Adipocyte (in vitro differentiated cells): Measurements from ENCODE around the gene TRIM14.

Source experiments
- DNase-seq: peaks from one replicate; pipeline ENCODE4 v3.0.0-alpha.2; 2015; ENCODE audit warnings: low read depth
- H3K27me3 ChIP-seq: replicated peaks from 2 replicates; pipeline ENCODE4 v1.7.0; 2013; ENCODE audit warnings: mild to moderate bottlenecking, low read length, moderate library complexity; ENCODE audit not compliant: control insufficient read depth, insufficient read depth
- H3K36me3 ChIP-seq: 2 replicates; pipeline ENCODE4 v1.7.0; 2013; ENCODE audit warnings: low read length, mild to moderate bottlenecking, moderate library complexity; ENCODE audit not compliant: control insufficient read depth, insufficient read depth, severe bottlenecking
- H3K4me1 ChIP-seq: 2 replicates; pipeline ENCODE4 v1.7.0; 2013; ENCODE audit warnings: mild to moderate bottlenecking, low read length, moderate library complexity; ENCODE audit not compliant: control insufficient read depth, insufficient read depth
- H3K4me3 ChIP-seq: 2 replicates; pipeline ENCODE4 v1.7.0; 2013; ENCODE audit warnings: mild to moderate bottlenecking, low read length, moderate library complexity
- H3K9ac ChIP-seq: 2 replicates; pipeline ENCODE4 v1.7.0; 2013; ENCODE audit warnings: mild to moderate bottlenecking, low read length, moderate library complexity
- H3K9me3 ChIP-seq: 2 replicates; pipeline ENCODE4 v1.7.0; 2013; ENCODE audit warnings: mild to moderate bottlenecking, low read length, moderate library complexity; ENCODE audit not compliant: control insufficient read depth

Gene TRIM14

GRCh38 chr9:98064623-98065392 is 54.2 kb downstream of the TRIM14 start:
- H3K9me3 ChIP-seq: no peaks in the 10 kb centered on the region
- peaks cover 3% of the 10 kb centered on the region for H3K4me1 ChIP-seq
- no peak overlapping the region for H3K9ac ChIP-seq
- no peak overlapping the region for H3K4me3 ChIP-seq
- peaks cover 38% of the 10 kb centered on the region for H3K36me3 ChIP-seq
- no peak for DNase-seq
- no peaks in the 10 kb centered on the region for H3K27me3 ChIP-seq

- Histone ChIP-seq H3K4me3 (no peak overlapping the region), H3K9ac (no peak overlapping the region), H3K27me3 (no peaks in the 10 kb centered on the region), H3K36me3 (peaks cover 38% of the 10 kb centered on the region), H3K4me1 (peaks cover 5% of the 10 kb centered on the region), H3K9me3 (no peaks in the 10 kb centered on the region)
- DNase-seq: no peak
These were observed 56.9 kb downstream of the TRIM14 start for GRCh38 chr9:98062161-98062560.

- Histone ChIP-seq H3K9ac (peak overlapping the region; percentile 90), H3K27me3 (no peaks in the 10 kb centered on the region), H3K4me1 (peaks cover 10% of the 10 kb centered on the region), H3K4me3 (peak overlapping the region; percentile 92), H3K9me3 (no peaks in the 10 kb centered on the region), H3K36me3 (peaks cover 14% of the 10 kb centered on the region)
- no peak for DNase-seq
These were observed 61.8 kb downstream of the TRIM14 start for GRCh38 chr9:98057138-98057799.

- peak; percentile 97 for DNase-seq
These were observed 62.5 kb downstream of the TRIM14 start, which contains the start of gene NANS for GRCh38 chr9:98056269-98057137. Gene NANS, plus strand, starts transcription at chr9:98056732. Its CDS starts 77 bp downstream, at chr9:98056809.

GRCh38 chr9:98054376-98054951 is 64.6 kb downstream of the TRIM14 start:
- no peak overlapping the region for H3K4me3 ChIP-seq
- H3K9me3 ChIP-seq: no peaks in the 10 kb centered on the region
- no peak overlapping the region for H3K9ac ChIP-seq
- no peaks in the 10 kb centered on the region for H3K36me3 ChIP-seq
- peaks cover 10% of the 10 kb centered on the region for H3K4me1 ChIP-seq
- H3K27me3 ChIP-seq: no peaks in the 10 kb centered on the region
- no peak for DNase-seq

More at GRCh38 chr9:98056269-98057137, 62.5 kb downstream of the TRIM14 start, which contains the start of gene NANS:
- Histone ChIP-seq H3K27me3 (no peaks in the 10 kb centered on the region), H3K4me3 (peak within 1 kb of the TSS; percentile 92), H3K4me1 (peaks cover 10% of the 10 kb centered on the region), H3K9me3 (no peaks in the 10 kb centered on the region), H3K36me3 (peaks cover 8% of the 10 kb centered on the region), H3K9ac (peak within 1 kb of the TSS; percentile 90)

- Histone ChIP-seq H3K4me3 (no peak overlapping the region), H3K4me1 (peaks cover 5% of the 10 kb centered on the region), H3K36me3 (no peaks in the 10 kb centered on the region), H3K9me3 (no peaks in the 10 kb centered on the region), H3K9ac (no peak overlapping the region), H3K27me3 (no peaks in the 10 kb centered on the region)
- no peak for DNase-seq
These were observed 68.7 kb downstream of the TRIM14 start for GRCh38 chr9:98050351-98050750.

GRCh38 chr9:98049288-98050072 is 69.5 kb downstream of the TRIM14 start:
- no peak for DNase-seq
- H3K4me3 ChIP-seq: no peak overlapping the region
- no peaks in the 10 kb centered on the region for H3K9me3 ChIP-seq
- no peaks in the 10 kb centered on the region for H3K36me3 ChIP-seq
- no peak overlapping the region for H3K9ac ChIP-seq
- peaks cover 7% of the 10 kb centered on the region for H3K4me1 ChIP-seq
- H3K27me3 ChIP-seq: no peaks in the 10 kb centered on the region

GRCh38 chr9:98047002-98047401 is 72.0 kb downstream of the TRIM14 start:
- Histone ChIP-seq H3K9ac (no peak overlapping the region), H3K4me1 (peaks cover 7% of the 10 kb centered on the region), H3K4me3 (no peak overlapping the region), H3K27me3 (no peaks in the 10 kb centered on the region), H3K9me3 (no peaks in the 10 kb centered on the region), H3K36me3 (no peaks in the 10 kb centered on the region)
- no peak for DNase-seq

GRCh38 chr9:98046180-98046543 is 72.9 kb downstream of the TRIM14 start:
- no peaks in the 10 kb centered on the region for H3K36me3 ChIP-seq
- no peaks in the 10 kb centered on the region for H3K9me3 ChIP-seq
- peak overlapping the region; percentile 71 for H3K4me3 ChIP-seq
- H3K27me3 ChIP-seq: no peaks in the 10 kb centered on the region
- DNase-seq: no peak
- H3K9ac ChIP-seq: peak overlapping the region; percentile 43
- H3K4me1 ChIP-seq: peaks cover 7% of the 10 kb centered on the region
